GM18520 (cell line): Measurements from ENCODE around the gene PRKACA.
"Not testable (repeated sequence)": the region's sequence is repeated elsewhere in the genome, so short reads cannot be mapped to it uniquely, and the experiment has no call there.

Experiments used
- ATAC-seq: cut with Tn5 transposase; IDR thresholded peaks from one replicate; pipeline ENCODE4 v1.9.1; 2021; ENCODE audit not compliant: unreplicated experiment

The PRKACA gene

GRCh38 chr19:14148751-14149410 lies 31.3 kb upstream of the PRKACA start:
- no peak for ATAC-seq

GRCh38 chr19:14147797-14148605 lies 30.4 kb upstream of the PRKACA start:
- ATAC-seq: no peak

- no peak for ATAC-seq
These were observed 29.2 kb upstream of the PRKACA start for GRCh38 chr19:14146789-14147216.

GRCh38 chr19:14146169-14146568 lies 28.6 kb upstream of the PRKACA start:
- ATAC-seq: not testable (repeated sequence)

GRCh38 chr19:14145381-14145780 lies 27.8 kb upstream of the PRKACA start:
- no peak for ATAC-seq

- no peak for ATAC-seq
These were observed 25.0 kb upstream of the PRKACA start for GRCh38 chr19:14142262-14143190.

GRCh38 chr19:14141041-14141440 lies 23.5 kb upstream of the PRKACA start:
- no peak for ATAC-seq

GRCh38 chr19:14139944-14140343 lies 22.4 kb upstream of the PRKACA start:
- ATAC-seq: no peak

- no peak for ATAC-seq
These were observed 21.2 kb upstream of the PRKACA start for GRCh38 chr19:14138576-14139265.

- peak; percentile 74 for ATAC-seq
These were observed 19.1 kb upstream of the PRKACA start, which contains the start of gene ASF1B for GRCh38 chr19:14136509-14137281. ASF1B (minus strand) TSS chr19:14136589; CDS start chr19:14136456, 133 bp downstream.

GRCh38 chr19:14135985-14136508 lies 18.5 kb upstream of the PRKACA start:
- ATAC-seq: no peak

GRCh38 chr19:14135355-14135754 lies 17.8 kb upstream of the PRKACA start:
- no peak for ATAC-seq

- ATAC-seq: no peak
These were observed 10.5 kb upstream of the PRKACA start for GRCh38 chr19:14127929-14128509.

GRCh38 chr19:14127176-14127575 lies 9.6 kb upstream of the PRKACA start:
- ATAC-seq: no peak

GRCh38 chr19:14122924-14123323 lies 5.4 kb upstream of the PRKACA start:
- ATAC-seq: no peak

GRCh38 chr19:14120497-14120780 lies 2.9 kb upstream of the PRKACA start:
- no peak for ATAC-seq

GRCh38 chr19:14119644-14120496 lies 2.3 kb upstream of the PRKACA start:
- no peak for ATAC-seq

GRCh38 chr19:14119146-14119545 lies 1.6 kb upstream of the PRKACA start:
- ATAC-seq: no peak
